Right atrium auricular region (tissue), 2 donors: Measurements from ENCODE around the gene CS. TPM values are rescaled to one million over a fixed set of nuclear protein-coding genes. Genes with fewer than 3 reads are reported as not detected.
"Not testable (repeated sequence)": the region's sequence is repeated elsewhere in the genome, so short reads cannot be mapped to it uniquely, and the experiment has no call there.

Source experiments
- DNase-seq: peaks from one replicate; pipeline ENCODE4 v3.0.0-alpha.2; 2019; ENCODE audit warnings: low spot score
- H3K27ac ChIP-seq, 2 donors: fragments of 200-600 bp; sonication (generic); 1 replicate in 1 of 2; 2 replicates in 1 of 2; pipeline ENCODE4 v1.5.1; 2016 to 2019
- H3K27me3 ChIP-seq, 2 donors: fragments of 200-600 bp; sonication (generic); one replicate each; pipeline versions ENCODE4 v1.5.1 to v1.6.0; 2017 to 2019
- H3K36me3 ChIP-seq: fragments of 200-600 bp; sonication (generic); one replicate; pipeline ENCODE4 v1.5.1; 2016
- H3K4me1 ChIP-seq, 2 donors: fragments of 200-600 bp; sonication (generic); one replicate each; pipeline versions ENCODE4 v1.5.1 to v1.6.0; 2017 to 2019
- H3K4me3 ChIP-seq, 2 donors: fragments of 200-600 bp; sonication (generic); 1 replicate in 1 of 2; 2 replicates in 1 of 2; pipeline ENCODE4 v1.5.1; 2017 to 2019; ENCODE audit warnings: mild to moderate bottlenecking in 1 of 2, moderate library complexity in 1 of 2
- H3K9me3 ChIP-seq, 2 donors: fragments of 200-600 bp; sonication (generic); one replicate each; pipeline ENCODE4 v1.5.1; 2019
- CTCF ChIP-seq, 2 donors: fragments of 200-600 bp; sonication (generic); IDR thresholded peaks; one replicate each; pipeline ENCODE4 v1.5.1; 2019; ENCODE audit warnings: antibody characterized with exemption in 2 of 2
- total RNA-seq, 2 donors: library from RNA; depleted of rRNA; stranded (reverse); fragments of >200 nt; gene quantifications; one replicate each; pipeline ENCODE4 v1.1.0, GENCODE V29; 2016

Gene CS
- total RNA-seq, 2 donors from 2014 or later: 236 to 513 TPM

DNA sequence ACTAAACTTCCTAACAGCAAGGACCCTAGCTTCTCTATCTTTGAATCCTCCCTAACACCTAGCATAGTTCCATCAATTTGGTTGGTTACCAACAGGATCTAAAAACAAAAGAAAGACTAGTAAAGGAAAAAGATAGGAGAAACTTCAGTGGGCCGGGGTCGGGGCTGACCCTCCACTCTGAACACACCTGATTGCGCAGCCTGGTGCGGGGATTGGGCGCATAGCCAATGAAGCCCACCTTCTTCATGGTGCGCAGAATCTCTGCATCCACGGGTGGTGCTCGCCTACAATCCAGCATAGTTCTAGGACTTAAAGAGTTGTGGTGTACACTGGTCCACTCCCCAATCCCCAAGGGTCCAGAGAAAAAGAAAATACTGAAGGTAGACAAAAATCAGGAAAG, 26.0 kb upstream of the CS start:
- no peak for DNase-seq
- H3K4me1 ChIP-seq: no peaks in the 10 kb centered on the region
- no peak for TF ChIP-seq CTCF (IDR thresholded peaks at IDR 0.05)
- no peak overlapping the region for H3K4me3 ChIP-seq
- H3K27ac ChIP-seq: no peak overlapping the region
- peaks cover 70% of the 10 kb centered on the region for H3K36me3 ChIP-seq
- H3K27me3 ChIP-seq: no peaks in the 10 kb centered on the region
- no peaks in the 10 kb centered on the region for H3K9me3 ChIP-seq

DNA sequence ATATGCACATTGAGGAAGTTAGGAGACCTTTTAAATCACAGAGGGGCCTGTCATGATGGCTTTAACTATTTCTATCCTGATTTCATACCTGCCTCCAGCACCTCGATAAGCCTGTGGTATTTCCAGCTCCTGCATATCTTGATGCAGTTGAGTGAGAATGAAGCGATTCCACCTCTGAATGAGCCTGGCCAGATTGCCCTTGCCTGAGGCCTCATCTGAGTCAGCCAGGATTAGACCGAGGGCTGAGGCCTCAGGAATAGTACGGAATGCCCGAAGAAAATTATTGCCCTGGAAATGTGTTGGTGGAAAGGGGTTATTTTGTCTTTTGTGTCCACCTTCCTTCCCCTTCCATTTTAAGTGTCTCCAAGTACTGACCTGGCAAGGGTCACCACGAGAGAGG, 24.1 kb upstream of the CS start:
- Histone ChIP-seq H3K27ac (no peak overlapping the region), H3K4me1 (no peaks in the 10 kb centered on the region), H3K4me3 (no peak overlapping the region), H3K36me3 (peaks cover 78% of the 10 kb centered on the region), H3K9me3 (no peaks in the 10 kb centered on the region), H3K27me3 (no peaks in the 10 kb centered on the region)
- no peak for TF ChIP-seq CTCF (IDR thresholded peaks at IDR 0.05)
- DNase-seq: no peak

- H3K9me3 ChIP-seq, H3K4me1 ChIP-seq, H3K27ac ChIP-seq, H3K27me3 ChIP-seq, H3K4me3 ChIP-seq, DNase-seq: not testable (repeated sequence)
- H3K36me3 ChIP-seq: peaks cover 68% of the 10 kb centered on the region
Observed at GRCh38 chr12:56321610-56322009, 21.5 kb upstream of the CS start.

DNA sequence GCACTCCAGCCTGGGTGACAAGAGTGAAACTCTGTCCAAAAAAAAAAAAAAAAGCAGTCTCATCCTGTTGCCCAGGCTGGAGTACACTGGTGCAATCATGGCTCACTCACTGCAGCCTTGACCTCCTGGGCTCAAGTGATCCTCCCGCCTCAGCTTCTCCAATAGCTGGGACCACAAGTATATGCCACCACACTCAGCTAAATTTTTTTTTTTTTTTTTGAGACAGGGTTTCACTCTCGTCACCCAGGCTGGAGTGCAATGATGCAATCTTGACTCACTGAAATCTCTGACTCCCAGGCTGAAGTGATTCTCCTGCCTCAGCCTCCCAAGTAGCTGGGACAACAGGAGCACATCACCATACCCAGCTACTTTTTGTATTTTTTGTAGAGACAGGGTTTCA, 20.9 kb upstream of the CS start:
- H3K4me3 ChIP-seq: no peak overlapping the region
- no peak overlapping the region for H3K27ac ChIP-seq
- TF ChIP-seq CTCF (IDR thresholded peaks at IDR 0.05): no peak
- no peaks in the 10 kb centered on the region for H3K27me3 ChIP-seq
- DNase-seq: no peak
- no peaks in the 10 kb centered on the region for H3K9me3 ChIP-seq
- peaks cover 62% of the 10 kb centered on the region for H3K36me3 ChIP-seq
- peaks cover 0 to 5% of the 10 kb centered on the region in 2 donors for H3K4me1 ChIP-seq

GRCh38 chr12:56317675-56318074, 17.5 kb upstream of the CS start:
- peaks cover 36% of the 10 kb centered on the region for H3K36me3 ChIP-seq
- TF ChIP-seq CTCF (IDR thresholded peaks at IDR 0.05): no peak
- no peaks in the 10 kb centered on the region for H3K27me3 ChIP-seq

GRCh38 chr12:56315622-56316473, 15.7 kb upstream of the CS start, which contains the start of gene CNPY2:
TSS of gene CNPY2 (minus strand) at chr12:56315988. CDS start at chr12:56315217, 771 bp downstream.
- DNase-seq: peak; percentile 97
- no peaks in the 10 kb centered on the region for H3K27me3 ChIP-seq
- peaks cover 0 to 16% of the 10 kb centered on the region in 2 donors for H3K4me1 ChIP-seq
- no peak for TF ChIP-seq CTCF (IDR thresholded peaks at IDR 0.05)
- H3K9me3 ChIP-seq: no peaks in the 10 kb centered on the region
- H3K36me3 ChIP-seq: peaks cover 28% of the 10 kb centered on the region
- H3K4me3 ChIP-seq: peak within 1 kb of the TSS; percentile 83 to 91
- H3K27ac ChIP-seq: peak within 1 kb of the TSS; percentile 95

More at GRCh38 chr12:56317675-56318074, 17.5 kb upstream of the CS start:
- peaks cover 0 to 16% of the 10 kb centered on the region in 2 donors for H3K4me1 ChIP-seq
- H3K4me3 ChIP-seq: no peak overlapping the region
- H3K27ac ChIP-seq: no peak overlapping the region
- no peaks in the 10 kb centered on the region for H3K9me3 ChIP-seq
- DNase-seq: no peak
